Ureter (tissue), 1 donor: ENCODE measurements around the gene NUMB. TPM values are rescaled to one million over a fixed set of nuclear protein-coding genes. Genes with fewer than 3 reads are reported as not detected.

Source experiments
- DNase-seq: peaks from one replicate; pipeline ENCODE4 v3.0.0-alpha.2; 2020; ENCODE audit warnings: low spot score
- total RNA-seq: library from RNA; stranded (reverse); gene quantifications from one replicate; pipeline ENCODE4 v1.2.4, GENCODE V29; 2023
- donor health status: DM: yes; HTN: yes; CAD: no.

NUMB gene
- total RNA-seq, 1 donor from 2014 or later, result 83.7 TPM

- no peak for DNase-seq
Measured at GRCh38 chr14:73245480-73246325, 212.6 kb downstream of the NUMB start.

- no peak for DNase-seq
Measured at GRCh38 chr14:73244541-73245290, 213.6 kb downstream of the NUMB start.

GRCh38 chr14:73243748-73244147 is 214.6 kb downstream of the NUMB start:
- no peak for DNase-seq

GRCh38 chr14:73243341-73243740 is 215.0 kb downstream of the NUMB start:
- no peak for DNase-seq

GRCh38 chr14:73242357-73242901 is 215.9 kb downstream of the NUMB start:
- no peak for DNase-seq

- DNase-seq, result no peak
Measured at GRCh38 chr14:73241481-73242165, 216.7 kb downstream of the NUMB start.

- no peak for DNase-seq
Measured at GRCh38 chr14:73240816-73241480, 217.4 kb downstream of the NUMB start.

GRCh38 chr14:73239393-73240241 is 218.7 kb downstream of the NUMB start:
- peak; percentile 72 for DNase-seq

GRCh38 chr14:73238941-73239340 is 219.4 kb downstream of the NUMB start:
- no peak for DNase-seq

- no peak for DNase-seq
Measured at GRCh38 chr14:73238424-73238852, 219.9 kb downstream of the NUMB start.

- no peak for DNase-seq
Measured at GRCh38 chr14:73237786-73238423, 220.4 kb downstream of the NUMB start.

GRCh38 chr14:73237219-73237785 is 221.0 kb downstream of the NUMB start, which contains the start of gene PAPLN:
PAPLN (plus strand) TSS chr14:73237506; CDS start chr14:73239779, 2,273 bp downstream.
- DNase-seq, result no peak

GRCh38 chr14:73236752-73237218 is 221.6 kb downstream of the NUMB start:
- no peak for DNase-seq

- no peak for DNase-seq
Measured at GRCh38 chr14:73236157-73236556, 222.2 kb downstream of the NUMB start.

GRCh38 chr14:73235531-73236155 is 222.7 kb downstream of the NUMB start:
- DNase-seq, result no peak

GRCh38 chr14:73234586-73235394 is 223.6 kb downstream of the NUMB start:
- DNase-seq, result no peak

GRCh38 chr14:73234029-73234428 is 224.3 kb downstream of the NUMB start:
- no peak for DNase-seq

GRCh38 chr14:73233564-73233963 is 224.8 kb downstream of the NUMB start:
- no peak for DNase-seq
